Measurements from ENCODE around the gene ELFN2.

DNA sequence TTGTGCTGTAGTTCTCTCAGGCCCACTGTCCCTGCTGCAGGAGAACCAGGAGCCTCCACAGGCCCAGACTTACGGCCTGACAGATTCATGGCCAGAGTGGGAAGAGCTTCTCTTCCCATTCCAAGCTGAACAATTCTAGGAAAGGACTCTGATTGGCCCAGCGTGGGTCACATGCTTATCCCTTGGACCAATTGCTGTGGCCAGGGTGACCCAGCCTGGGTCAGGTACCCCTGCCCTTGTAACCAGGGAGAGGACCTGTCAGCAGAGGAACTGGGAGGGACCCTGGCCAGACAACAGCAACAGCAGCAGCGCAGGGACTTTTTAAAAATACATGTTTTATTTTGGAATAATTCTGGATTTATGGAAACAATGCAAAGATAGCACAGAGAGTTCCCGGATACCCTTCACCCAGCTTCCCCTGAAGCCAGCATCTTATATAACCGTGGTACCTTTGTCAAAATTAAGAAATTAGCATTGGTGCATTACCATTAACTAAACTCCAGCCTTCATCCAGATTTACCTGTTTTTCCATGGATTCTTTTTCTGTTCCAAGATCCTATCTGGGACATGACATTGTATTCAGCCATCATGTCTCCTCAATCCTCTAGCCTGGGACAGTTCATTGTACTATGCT, 8.8 kb upstream of the ELFN2 start:
- TF ChIP-seq, protein P1, sequence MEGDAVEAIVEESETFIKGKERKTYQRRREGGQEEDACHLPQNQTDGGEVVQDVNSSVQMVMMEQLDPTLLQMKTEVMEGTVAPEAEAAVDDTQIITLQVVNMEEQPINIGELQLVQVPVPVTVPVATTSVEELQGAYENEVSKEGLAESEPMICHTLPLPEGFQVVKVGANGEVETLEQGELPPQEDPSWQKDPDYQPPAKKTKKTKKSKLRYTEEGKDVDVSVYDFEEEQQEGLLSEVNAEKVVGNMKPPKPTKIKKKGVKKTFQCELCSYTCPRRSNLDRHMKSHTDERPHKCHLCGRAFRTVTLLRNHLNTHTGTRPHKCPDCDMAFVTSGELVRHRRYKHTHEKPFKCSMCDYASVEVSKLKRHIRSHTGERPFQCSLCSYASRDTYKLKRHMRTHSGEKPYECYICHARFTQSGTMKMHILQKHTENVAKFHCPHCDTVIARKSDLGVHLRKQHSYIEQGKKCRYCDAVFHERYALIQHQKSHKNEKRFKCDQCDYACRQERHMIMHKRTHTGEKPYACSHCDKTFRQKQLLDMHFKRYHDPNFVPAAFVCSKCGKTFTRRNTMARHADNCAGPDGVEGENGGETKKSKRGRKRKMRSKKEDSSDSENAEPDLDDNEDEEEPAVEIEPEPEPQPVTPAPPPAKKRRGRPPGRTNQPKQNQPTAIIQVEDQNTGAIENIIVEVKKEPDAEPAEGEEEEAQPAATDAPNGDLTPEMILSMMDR (IDR thresholded peaks at IDR 0.05), result no peak
- TF ChIP-seq POLR2A (IDR thresholded peaks at IDR 0.05), result no peak

Measured in right lobe of liver (tissue), 4 donors.